ENCODE results near the gene RELN.

GRCh38 chr7:104038136-104038535, 48.7 kb upstream of the RELN start:
- TF ChIP-seq CTCF (conservative IDR thresholded peaks at IDR 0.05) (no peak), EZH2 (IDR thresholded peaks at IDR 0.05; ENCODE audit: low read depth) (no peak)
